Renal cortex interstitium (tissue), 11 donors: ENCODE data around the gene CENPP. TPM values are rescaled to one million over a fixed set of nuclear protein-coding genes. Genes with fewer than 3 reads are reported as not detected.
"Not testable (repeated sequence)": the region's sequence is repeated elsewhere in the genome, so short reads cannot be mapped to it uniquely, and the experiment has no call there.

Experiments
- DNase-seq, 11 donors: peaks; one replicate each; pipeline ENCODE4 v3.0.0-alpha.2; 2013; ENCODE audit warnings: low read depth in 9 of 11, low spot score in 4 of 11; ENCODE audit errors: extremely low read depth in 1 of 11
- polyA plus RNA-seq, 3 donors: library from polyadenylated mRNA; unstranded; fragments of 120-200 nt; gene quantifications; one replicate each; pipeline ENCODE4 v1.2.1, GENCODE V29; 2013; ENCODE audit not compliant: insufficient read length in 3 of 3

CENPP gene
- polyA plus RNA-seq, 3 donors = 5.5 to 8.3 (median 7.6) TPM

DNA sequence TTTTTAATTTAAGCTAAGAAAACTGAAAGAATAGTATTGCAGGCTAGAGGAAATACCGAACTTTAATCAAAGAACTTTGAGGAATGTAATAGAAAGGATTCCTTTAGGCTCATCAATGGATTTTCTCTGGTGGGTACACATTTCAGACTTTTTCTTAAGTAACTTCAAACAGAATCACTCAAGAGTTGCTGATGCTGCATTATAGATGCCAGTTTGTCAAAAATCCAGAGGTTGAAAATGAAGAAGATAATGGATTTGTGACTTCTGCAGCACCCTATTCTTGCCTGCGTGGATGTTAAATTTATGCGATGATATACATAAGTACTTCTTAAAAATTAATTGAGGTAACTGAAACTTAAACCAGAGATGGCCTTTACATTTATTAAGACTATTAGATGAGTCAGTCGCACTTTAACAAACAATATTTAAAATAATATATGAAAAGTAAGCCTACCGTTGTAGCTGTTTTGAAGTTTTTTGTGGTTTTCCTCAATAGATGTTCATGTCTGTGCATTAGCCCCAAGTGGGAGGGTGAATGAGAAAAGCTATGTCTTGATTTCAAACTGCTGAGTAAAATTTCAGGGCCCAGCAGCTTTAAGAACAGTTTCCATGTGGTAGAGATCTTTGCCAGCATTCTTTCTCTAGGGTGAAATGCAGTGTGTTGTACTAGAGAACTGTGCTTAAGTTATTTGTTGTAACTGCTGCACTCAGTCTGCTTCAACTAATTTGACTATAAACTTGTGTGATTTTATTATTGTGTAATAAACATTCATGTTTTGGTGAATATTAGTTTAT, 78.5 kb downstream of the CENPP start, which contains the start of gene OGN:
OGN (minus strand) TSS at position 537 of the 795 bp plus-strand sequence. CDS start 1,171 bp downstream, outside the sequence.
- peak in 4 of 11 donors; percentile 19 to 52 (median 34) for DNase-seq

GRCh38 chr9:92405818-92406217, 80.1 kb downstream of the CENPP start:
- no peak for DNase-seq

- no peak for DNase-seq
Measured at GRCh38 chr9:92406477-92406876, 80.7 kb downstream of the CENPP start.

DNA sequence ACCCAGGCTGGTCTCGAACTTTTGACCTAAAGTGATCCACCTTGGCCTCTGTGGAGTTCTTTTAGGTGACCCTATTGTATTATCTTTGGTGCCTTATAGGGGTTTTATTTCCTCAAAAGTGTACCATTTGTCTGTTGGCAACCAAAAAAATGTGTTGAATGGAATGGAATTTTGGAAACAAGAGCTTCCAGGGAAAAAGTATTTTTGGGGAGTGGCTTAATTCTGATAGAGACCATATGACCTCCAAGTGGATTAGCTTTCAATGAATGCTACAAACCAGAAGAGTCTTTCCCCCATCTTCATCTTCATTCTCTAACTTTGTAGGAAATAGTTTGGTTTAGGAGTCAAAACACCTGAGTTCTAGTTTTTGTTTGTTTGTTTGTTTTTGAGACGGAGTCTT, 82.1 kb downstream of the CENPP start:
- DNase-seq = no peak

- no peak for DNase-seq
Measured at GRCh38 chr9:92408747-92409478, 83.2 kb downstream of the CENPP start.

GRCh38 chr9:92411157-92411556, 85.4 kb downstream of the CENPP start:
- DNase-seq = not testable (repeated sequence)

- DNase-seq = no peak
Measured at GRCh38 chr9:92414566-92414965, 88.8 kb downstream of the CENPP start.

DNA sequence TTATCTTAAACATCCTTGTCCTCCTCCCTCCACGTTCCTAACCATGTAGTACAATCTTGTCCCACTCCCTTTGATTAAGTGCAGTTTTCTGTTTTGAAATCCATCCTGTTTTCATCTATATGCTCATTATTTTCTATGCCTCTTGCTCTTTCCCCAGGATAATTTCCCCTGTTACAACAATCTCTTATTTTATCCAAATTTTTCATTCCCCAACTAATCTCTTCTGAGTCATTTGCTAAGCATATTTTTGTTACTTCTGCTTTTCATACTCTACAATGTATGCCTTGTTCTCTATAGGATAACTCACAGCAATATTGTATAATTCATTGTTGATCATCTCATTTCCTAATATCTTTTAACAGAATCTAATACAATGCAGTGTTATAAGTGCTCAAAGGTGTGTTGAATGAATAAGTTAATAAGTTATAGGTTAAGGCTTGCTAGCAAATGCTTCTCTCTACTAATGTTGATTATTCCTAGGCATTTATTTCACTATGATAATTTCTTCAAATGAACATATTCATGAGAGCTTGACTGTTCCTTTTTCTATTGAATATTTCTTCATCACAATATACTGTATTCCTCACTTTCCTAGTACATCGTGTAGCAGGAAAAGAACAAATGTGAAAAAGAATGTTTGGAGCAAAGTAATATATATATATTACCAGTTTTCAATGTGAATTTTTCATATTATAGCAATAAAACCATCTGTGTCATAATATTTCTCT, 97.0 kb downstream of the CENPP start:
- no peak for DNase-seq

DNA sequence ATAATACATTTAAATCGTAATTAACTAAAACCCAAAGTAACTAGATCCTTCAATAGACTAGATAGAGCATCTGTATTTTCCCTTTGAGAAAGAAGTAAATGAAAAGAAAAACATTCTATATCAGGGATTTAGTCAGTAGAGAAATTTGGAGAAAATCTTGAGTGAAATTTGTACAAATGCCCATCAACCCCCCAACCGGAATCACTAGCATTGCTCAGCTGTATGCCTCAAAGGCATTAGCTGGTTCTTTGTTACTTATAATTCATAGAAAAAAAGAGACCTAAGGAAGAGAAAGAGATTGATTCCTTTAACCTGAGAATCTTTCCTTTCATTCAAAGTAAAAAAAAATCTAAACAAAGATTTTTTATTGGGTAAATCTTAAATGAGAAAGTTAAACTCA, 97.9 kb downstream of the CENPP start:
- no peak for DNase-seq

GRCh38 chr9:92424340-92424739, 98.6 kb downstream of the CENPP start, which contains the start of gene OMD:
Gene OMD (minus strand): TSS chr9:92424471. CDS start chr9:92417558, 6,913 bp downstream.
- DNase-seq = no peak

- DNase-seq = peak in 10 of 11 donors; percentile 29 to 78 (median 62)
Measured at GRCh38 chr9:92425474-92425873, 99.7 kb downstream of the CENPP start.

GRCh38 chr9:92426501-92427145, 100.9 kb downstream of the CENPP start:
- DNase-seq = no peak

DNA sequence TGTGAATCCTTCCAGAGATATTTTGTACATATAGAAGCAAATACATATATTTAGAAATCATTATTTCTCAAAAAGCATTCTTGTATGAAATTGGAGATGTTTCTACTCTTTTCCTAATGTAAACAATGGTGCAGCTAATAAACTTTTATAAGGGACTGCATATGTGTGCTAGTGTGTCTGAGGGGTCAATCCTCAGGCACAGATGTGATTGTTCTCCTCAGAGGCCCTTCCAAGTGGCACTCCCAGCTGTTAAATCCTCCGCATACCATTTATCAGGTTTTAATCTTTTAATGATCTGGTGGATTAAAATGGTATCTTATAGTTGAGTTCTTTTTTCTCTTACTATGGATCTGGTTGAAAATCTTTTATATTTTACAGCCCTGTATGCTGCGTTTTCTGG, 104.1 kb downstream of the CENPP start:
- no peak for DNase-seq

- DNase-seq = peak in 1 of 11 donors; percentile 46
Measured at GRCh38 chr9:92432350-92432749, 106.6 kb downstream of the CENPP start.

GRCh38 chr9:92432972-92433548, 107.3 kb downstream of the CENPP start:
- no peak for DNase-seq

GRCh38 chr9:92435263-92435662, 109.5 kb downstream of the CENPP start:
- DNase-seq = no peak

DNA sequence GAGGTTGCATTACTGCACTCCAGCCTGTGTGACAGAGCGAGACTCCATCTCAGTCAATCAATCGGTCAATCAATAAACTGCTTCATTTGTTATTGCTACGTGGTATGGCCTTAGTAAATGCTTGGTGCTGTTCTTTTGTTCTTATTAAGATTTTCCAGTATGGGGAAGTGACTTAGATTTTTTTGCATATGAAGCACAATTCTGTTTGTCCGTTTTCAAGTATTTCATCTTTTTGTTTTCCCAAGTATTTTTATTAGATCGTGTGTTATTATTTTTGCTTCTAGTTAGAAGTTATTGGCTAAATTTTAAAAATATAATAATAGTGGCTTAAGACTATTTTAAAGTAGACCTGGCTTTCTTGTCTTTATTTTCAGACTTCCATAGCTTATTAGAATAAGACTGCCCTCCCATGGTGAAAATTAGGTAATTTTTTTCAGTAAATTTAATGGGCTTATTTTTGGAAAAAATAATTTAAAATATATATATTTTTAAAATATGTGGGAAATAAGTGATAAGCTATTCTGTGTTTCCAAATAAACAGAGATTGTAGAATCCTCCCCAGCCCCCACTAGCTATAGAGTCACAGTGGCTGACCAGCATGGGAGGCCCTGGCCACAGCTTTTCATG, 113.3 kb downstream of the CENPP start:
- no peak for DNase-seq
